GM12801 (cell line): ENCODE results near the gene KCNC1.

Experiments
- TF ChIP-seq, protein P1 (sequence below): IDR thresholded peaks from one replicate; pipeline ENCODE4 v1.5.1; 2011; ENCODE audit warnings: control low read depth; ENCODE audit not compliant: insufficient read length; ENCODE audit errors: extremely low read depth

Gene KCNC1

DNA sequence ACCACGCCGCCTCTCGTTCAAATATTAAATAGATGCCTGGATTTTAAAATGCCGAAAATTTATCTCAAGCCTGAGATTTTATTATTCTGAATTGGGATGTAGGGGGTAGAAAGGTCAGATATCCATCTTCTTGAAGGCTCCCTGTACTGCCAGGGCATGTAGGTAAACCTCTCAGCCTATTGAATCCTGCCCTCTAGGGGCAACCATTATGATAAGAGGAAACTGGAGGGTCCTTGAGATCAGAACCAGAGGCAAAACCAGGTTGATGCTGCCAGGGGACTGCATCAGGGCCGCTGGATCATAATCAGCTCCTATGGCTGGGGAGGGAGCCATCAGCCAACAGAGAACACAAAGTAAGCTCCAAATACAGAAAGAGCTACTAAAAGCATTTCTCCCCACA lies 92.4 kb downstream of the KCNC1 start:
- TF ChIP-seq, protein P1, sequence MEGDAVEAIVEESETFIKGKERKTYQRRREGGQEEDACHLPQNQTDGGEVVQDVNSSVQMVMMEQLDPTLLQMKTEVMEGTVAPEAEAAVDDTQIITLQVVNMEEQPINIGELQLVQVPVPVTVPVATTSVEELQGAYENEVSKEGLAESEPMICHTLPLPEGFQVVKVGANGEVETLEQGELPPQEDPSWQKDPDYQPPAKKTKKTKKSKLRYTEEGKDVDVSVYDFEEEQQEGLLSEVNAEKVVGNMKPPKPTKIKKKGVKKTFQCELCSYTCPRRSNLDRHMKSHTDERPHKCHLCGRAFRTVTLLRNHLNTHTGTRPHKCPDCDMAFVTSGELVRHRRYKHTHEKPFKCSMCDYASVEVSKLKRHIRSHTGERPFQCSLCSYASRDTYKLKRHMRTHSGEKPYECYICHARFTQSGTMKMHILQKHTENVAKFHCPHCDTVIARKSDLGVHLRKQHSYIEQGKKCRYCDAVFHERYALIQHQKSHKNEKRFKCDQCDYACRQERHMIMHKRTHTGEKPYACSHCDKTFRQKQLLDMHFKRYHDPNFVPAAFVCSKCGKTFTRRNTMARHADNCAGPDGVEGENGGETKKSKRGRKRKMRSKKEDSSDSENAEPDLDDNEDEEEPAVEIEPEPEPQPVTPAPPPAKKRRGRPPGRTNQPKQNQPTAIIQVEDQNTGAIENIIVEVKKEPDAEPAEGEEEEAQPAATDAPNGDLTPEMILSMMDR = no peak

DNA sequence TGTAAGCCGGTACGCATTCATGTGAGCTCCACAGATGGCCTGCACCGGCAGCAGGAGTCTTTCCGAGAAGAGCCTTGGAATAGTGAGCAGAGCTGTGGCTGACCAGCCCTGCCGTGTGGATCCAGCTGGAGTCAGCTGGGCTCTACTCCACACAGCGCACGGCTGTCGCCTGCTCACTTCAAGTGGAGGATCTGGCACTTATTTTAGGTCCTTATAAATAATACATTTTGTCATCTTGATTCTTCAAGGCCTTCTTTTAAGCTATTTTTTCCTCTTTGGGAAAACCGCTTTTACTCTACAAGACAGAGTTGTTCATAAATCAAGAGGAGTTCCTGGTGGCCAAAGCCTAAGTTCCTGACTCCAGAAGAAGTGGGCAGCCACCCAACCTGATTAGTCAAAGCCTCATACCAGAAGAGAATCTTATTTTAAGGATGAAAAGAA lies 93.8 kb downstream of the KCNC1 start:
- TF ChIP-seq, protein P1 = no peak

DNA sequence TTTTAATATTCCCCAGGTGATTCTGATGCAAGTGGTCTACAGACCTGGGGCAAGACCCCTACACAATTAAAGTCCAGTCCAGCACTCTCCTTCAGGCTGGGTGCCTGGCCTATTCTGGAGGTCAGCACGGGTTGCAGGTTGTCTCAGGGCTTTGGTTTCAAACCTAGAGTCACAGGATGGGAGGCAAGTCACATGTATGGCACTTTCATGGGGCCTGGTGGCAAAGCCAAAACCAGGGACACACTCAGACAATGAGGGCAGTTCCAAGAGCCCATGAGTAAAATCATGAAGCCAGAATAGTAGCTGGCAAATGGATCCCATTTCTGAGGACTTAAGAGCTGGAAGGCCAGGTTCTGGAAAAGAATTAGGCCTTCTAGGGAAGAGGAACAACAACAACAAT lies 96.6 kb downstream of the KCNC1 start:
- TF ChIP-seq, protein P1 = no peak

DNA sequence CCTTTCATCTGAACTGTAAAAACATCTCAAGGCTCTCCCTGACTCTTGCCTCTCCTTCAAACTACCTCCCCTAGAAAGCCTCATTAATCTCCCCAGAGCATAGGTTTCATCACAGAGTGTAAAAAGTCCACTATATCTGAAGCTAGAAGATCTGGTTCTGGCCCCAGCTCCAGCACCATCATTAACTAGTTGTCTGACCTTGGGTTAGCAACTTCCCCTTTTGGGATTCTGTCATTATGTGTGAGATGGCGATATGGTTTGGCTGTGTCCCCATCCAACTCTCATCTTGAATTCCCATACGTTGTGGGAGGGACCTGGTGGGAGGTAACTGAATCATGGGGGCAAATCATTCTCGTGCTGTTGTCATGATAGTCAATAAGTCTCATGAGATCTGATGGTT lies 97.3 kb downstream of the KCNC1 start:
- TF ChIP-seq, protein P1 = no peak
